ENCODE data around the gene MBD4.

- TF ChIP-seq CTCF (conservative IDR thresholded peaks at IDR 0.05; ENCODE audit: low read depth in 2 of 2), result peak; percentile 75 to 79
- peak; percentile 71 for TF ChIP-seq POLR2AphosphoS5 (IDR thresholded peaks at IDR 0.05; ENCODE audit: low read depth)
- TF ChIP-seq CREB1 (CRISPR knock-in tag; IDR thresholded peaks at IDR 0.05; ENCODE audit: low read depth), result no peak; the same call in 1 of the 2 replicates
- TF ChIP-seq JUNB (IDR thresholded peaks at IDR 0.05; ENCODE audit: unreplicated experiment), result no peak
Measured at GRCh38 chr3:129399145-129399894, 40.4 kb downstream of the MBD4 start.
